Heart left ventricle (tissue), 16 donors: ENCODE data around the gene AIF1. TPM values are rescaled to one million over a fixed set of nuclear protein-coding genes. Genes with fewer than 3 reads are reported as not detected.

ENCODE experiments used
- ATAC-seq, 4 donors: fragments of 200-7000 bp; cut with Tn5 transposase; one replicate each; pipeline ENCODE4 v1.9.1; 2020 to 2022; ENCODE audit warnings: moderate library complexity in 4 of 4, mild to moderate bottlenecking in 3 of 4, moderate number of reproducible peaks in 1 of 4
- DNase-seq, 5 donors: peaks; one replicate each; pipeline ENCODE4 v3.0.0-alpha.2; 2020
- H3K27ac ChIP-seq, 12 donors: fragments of 200-600 bp; sonication (generic) in 4 of 12; one replicate each; pipeline versions ENCODE4 v1.5.0 to v1.8.0; 2016 to 2022; ENCODE audit warnings: mild to moderate bottlenecking in 2 of 12
- H3K27me3 ChIP-seq, 9 donors: fragments of 200-600 bp; sonication (generic) in 2 of 9; one replicate each; pipeline versions ENCODE4 v1.5.1 to v1.8.0; 2016 to 2022; ENCODE audit warnings: mild to moderate bottlenecking in 3 of 9
- H3K36me3 ChIP-seq, 9 donors: fragments of 200-600 bp; sonication (generic) in 2 of 9; one replicate each; pipeline versions ENCODE4 v1.5.0 to v1.8.0; 2018 to 2022; ENCODE audit warnings: mild to moderate bottlenecking in 2 of 9
- H3K4me1 ChIP-seq, 12 donors: fragments of 200-600 bp; sonication (generic) in 4 of 12; one replicate each; pipeline versions ENCODE4 v1.5.0 to v1.8.0; 2016 to 2022; ENCODE audit warnings: mild to moderate bottlenecking in 3 of 12
- H3K4me3 ChIP-seq, 12 donors: fragments of 200-600 bp; sonication (generic) in 4 of 12; one replicate each; pipeline versions ENCODE4 v1.5.0 to v1.8.0; 2017 to 2022; ENCODE audit warnings: mild to moderate bottlenecking in 9 of 12, moderate library complexity in 4 of 12
- H3K9me3 ChIP-seq, 12 donors: fragments of 200-600 bp; sonication (generic) in 4 of 12; one replicate each; pipeline versions ENCODE4 v1.5.0 to v1.8.0; 2016 to 2022; ENCODE audit warnings: mild to moderate bottlenecking in 1 of 12
- CTCF ChIP-seq, 12 donors: fragments of 200-600 bp; sonication (generic) in 4 of 12; IDR thresholded peaks; one replicate each; pipeline versions ENCODE4 v1.5.0 to v1.8.0; 2018 to 2022; ENCODE audit warnings: antibody characterized with exemption in 12 of 12, mild to moderate bottlenecking in 5 of 12
- POLR2A ChIP-seq, 2 donors: fragments of 450-650 bp; IDR thresholded peaks; one replicate each; pipeline ENCODE4 v1.6.1; 2017; ENCODE audit warnings: antibody characterized with exemption in 2 of 2, mild to moderate bottlenecking in 2 of 2, moderate library complexity in 2 of 2
- WGBS, 4 donors: extraction: QIAGEN DNeasy Blood & Tissue Kit in 2 of 4; methylation state at CpG; one replicate each; pipeline versions ENCODE4 v1.1.5 to v1.1.7; 2013 to 2018; 5-methylcytosine and 5-hydroxymethylcytosine counted together
- intact Hi-C, 10 donors: fragments of 100-400 bp; cut with DNase I; formaldehyde crosslinking; loops; one replicate each; pipeline versions ENCODE4 v1.11.1 to v1.14.2; 2022
- polyA plus RNA-seq, 2 donors: library from polyadenylated mRNA; stranded (reverse); fragments of 200-250 nt; gene quantifications; one replicate each; pipeline ENCODE4 v1.2.3, GENCODE V29; 2013
- total RNA-seq, 9 donors: library from RNA; depleted of rRNA in 2 of 9; stranded (reverse); fragments of >200 nt in 2 of 9; fragmentation: NEBNext Ultra II Directional in 3 of 9; extraction: Animal tissue kit (Norgen Biotek cat#: 25700) in 3 of 9; gene quantifications; one replicate each; pipeline versions ENCODE4 v1.1.0 to v1.2.4, GENCODE V29; 2016 to 2023
- donor health status: ischemic (EF 13 %, LVEDD 7.1; RV severe dilation, severe dysfunction).
- donor health status: healthy with polysubstance abuse.
- donor health status: DM: no; HTN: yes; CAD: no.
- donor health status: DM: no; HTN: no; CAD: no.
- donor health status: ischemic (EF 25% LVEDD 6.9; RV normal size, moderate dysfunction).
- donor health status: ischemic (EF 25% LVEDD 5.7; RV mildly dilated, moderate dysfunction).
- donor health status: healthy.
- donor health status: DM: yes; HTN: yes; CAD: no.
- donor health status: ischemic (EF 35%, LVEDD 5.7; RV mildly dilated, moderate dysfunction).
- donor health status: nonischemic (EF 11% LVEDD 7.7; RV severe dilation, severe dysfunction).
- donor health status: DM: yes; HTN: yes; CAD: no.
- donor health status: PGD.
- donor health status: ischemic (EF 29% LVEDD 5.4; RV normal size, mild dysfunction).
- donor health status: nonischemic (EF 23%, LVEDD 6.1; RV moderate dilation, normal function).

The AIF1 gene
- total and polyA plus RNA-seq, 11 donors = 5.7 to 120 (median 9.5) TPM

DNA sequence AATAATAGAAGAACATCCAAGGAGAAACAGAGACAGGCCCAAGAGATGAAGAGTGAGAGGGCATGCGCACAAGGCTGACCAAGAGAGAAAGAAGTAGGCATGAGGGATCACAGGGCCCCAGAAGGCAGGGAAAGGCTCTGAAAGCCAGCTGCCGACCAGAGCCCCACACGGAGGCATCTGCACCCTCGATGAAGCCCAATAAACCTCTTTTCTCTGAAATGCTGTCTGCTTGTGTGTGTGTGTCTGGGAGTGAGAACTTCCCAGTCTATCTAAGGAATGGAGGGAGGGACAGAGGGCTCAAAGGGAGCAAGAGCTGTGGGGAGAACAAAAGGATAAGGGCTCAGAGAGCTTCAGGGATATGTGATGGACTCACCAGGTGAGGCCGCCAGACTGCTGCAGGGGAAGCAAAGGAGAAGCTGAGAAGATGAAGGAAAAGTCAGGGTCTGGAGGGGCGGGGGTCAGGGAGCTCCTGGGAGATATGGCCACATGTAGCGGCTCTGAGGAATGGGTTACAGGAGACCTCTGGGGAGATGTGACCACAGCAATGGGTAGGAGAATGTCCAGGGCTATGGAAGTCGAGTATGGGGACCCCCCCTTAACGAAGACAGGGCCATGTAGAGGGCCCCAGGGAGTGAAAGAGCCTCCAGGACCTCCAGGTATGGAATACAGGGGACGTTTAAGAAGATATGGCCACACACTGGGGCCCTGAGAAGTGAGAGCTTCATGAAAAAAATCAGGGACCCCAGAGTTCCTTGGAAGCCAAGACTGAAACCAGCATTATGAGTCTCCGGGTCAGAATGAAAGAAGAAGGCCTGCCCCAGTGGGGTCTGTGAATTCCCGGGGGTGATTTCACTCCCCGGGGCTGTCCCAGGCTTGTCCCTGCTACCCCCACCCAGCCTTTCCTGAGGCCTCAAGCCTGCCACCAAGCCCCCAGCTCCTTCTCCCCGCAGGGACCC is 40.6 kb upstream of the AIF1 start:
- Histone ChIP-seq H3K9me3 (no peaks in the 10 kb centered on the region), H3K27me3 (no peaks in the 10 kb centered on the region), H3K27ac (peak overlapping the region in 11 of 12 donors; percentile 45 to 88 (median 73)), H3K36me3 (peaks cover 0 to 10% (median 0%) of the 10 kb centered on the region in 9 donors), H3K4me1 (peaks cover 0 to 42% (median 3%) of the 10 kb centered on the region in 12 donors), H3K4me3 (no peak overlapping the region)
- TF ChIP-seq CTCF (IDR thresholded peaks at IDR 0.05) (no peak), POLR2A (IDR thresholded peaks at IDR 0.05) (no peak)
- no peak for ATAC-seq
- DNase-seq = no peak
- WGBS, 4 donors = 79 to 88% (median 82%) methylated on average over 14 of the region's 14 CpGs
- intact Hi-C loops = no loop called here

- intact Hi-C loops = no loop called here
- 50 to 60% (median 57%) methylated on average over 17 to 19 of the region's 19 CpGs for WGBS, 4 donors
- peaks cover 0 to 10% (median 0%) of the 10 kb centered on the region in 9 donors for H3K36me3 ChIP-seq
- peaks cover 0 to 49% (median 3%) of the 10 kb centered on the region in 12 donors for H3K4me1 ChIP-seq
- H3K27me3 ChIP-seq = no peaks in the 10 kb centered on the region
- TF ChIP-seq CTCF (IDR thresholded peaks at IDR 0.05) (no peak), POLR2A (IDR thresholded peaks at IDR 0.05) (peak in 1 of 2 donors; percentile 75)
- DNase-seq = peak; percentile 60 to 70 (median 66)
- peak; percentile 34 to 83 (median 57) for ATAC-seq
- H3K4me3 ChIP-seq = peak within 1 kb of the TSS; percentile 28 to 74 (median 52)
- no peaks in the 10 kb centered on the region for H3K9me3 ChIP-seq
- peak within 1 kb of the TSS; percentile 44 to 88 (median 72) for H3K27ac ChIP-seq
Measured at GRCh38 chr6:31575335-31575901, 39.6 kb upstream of the AIF1 start, which contains the start of gene TNF. Gene TNF (plus strand): TSS chr6:31575565. CDS start chr6:31575742, 177 bp downstream.

- no peaks in the 10 kb centered on the region for H3K9me3 ChIP-seq
- H3K27me3 ChIP-seq = no peaks in the 10 kb centered on the region
- H3K36me3 ChIP-seq = peaks cover 0 to 10% (median 0%) of the 10 kb centered on the region in 9 donors
- TF ChIP-seq POLR2A (IDR thresholded peaks at IDR 0.05) = no peak
- peak overlapping the region in 11 of 12 donors; percentile 45 to 88 (median 73) for H3K27ac ChIP-seq
- ATAC-seq = no peak
- H3K4me3 ChIP-seq = peak overlapping the region; percentile 28 to 74 (median 52)
- peaks cover 0 to 53% (median 6%) of the 10 kb centered on the region in 12 donors for H3K4me1 ChIP-seq
- WGBS, 4 donors = 60 to 64% (median 61%) methylated on average over 8 of the region's 8 CpGs
- no peak for DNase-seq
- intact Hi-C loops = no loop called here
Measured at GRCh38 chr6:31575952-31576685, 38.9 kb upstream of the AIF1 start.

DNA sequence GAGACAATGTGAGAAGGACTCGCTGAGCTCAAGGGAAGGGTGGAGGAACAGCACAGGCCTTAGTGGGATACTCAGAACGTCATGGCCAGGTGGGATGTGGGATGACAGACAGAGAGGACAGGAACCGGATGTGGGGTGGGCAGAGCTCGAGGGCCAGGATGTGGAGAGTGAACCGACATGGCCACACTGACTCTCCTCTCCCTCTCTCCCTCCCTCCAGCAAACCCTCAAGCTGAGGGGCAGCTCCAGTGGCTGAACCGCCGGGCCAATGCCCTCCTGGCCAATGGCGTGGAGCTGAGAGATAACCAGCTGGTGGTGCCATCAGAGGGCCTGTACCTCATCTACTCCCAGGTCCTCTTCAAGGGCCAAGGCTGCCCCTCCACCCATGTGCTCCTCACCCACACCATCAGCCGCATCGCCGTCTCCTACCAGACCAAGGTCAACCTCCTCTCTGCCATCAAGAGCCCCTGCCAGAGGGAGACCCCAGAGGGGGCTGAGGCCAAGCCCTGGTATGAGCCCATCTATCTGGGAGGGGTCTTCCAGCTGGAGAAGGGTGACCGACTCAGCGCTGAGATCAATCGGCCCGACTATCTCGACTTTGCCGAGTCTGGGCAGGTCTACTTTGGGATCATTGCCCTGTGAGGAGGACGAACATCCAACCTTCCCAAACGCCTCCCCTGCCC is 38.0 kb upstream of the AIF1 start:
- peak overlapping the region in 6 of 12 donors; percentile 47 to 74 (median 57) for H3K4me3 ChIP-seq
- no peak for TF ChIP-seq CTCF (IDR thresholded peaks at IDR 0.05)
- no peak for TF ChIP-seq POLR2A (IDR thresholded peaks at IDR 0.05)
- intact Hi-C loops = no loop called here
- peaks cover 0 to 10% (median 0%) of the 10 kb centered on the region in 9 donors for H3K36me3 ChIP-seq
- peaks cover 0 to 59% (median 13%) of the 10 kb centered on the region in 12 donors for H3K4me1 ChIP-seq
- peak overlapping the region in 1 of 12 donors; percentile 88 for H3K27ac ChIP-seq
- WGBS, 4 donors = 80 to 88% (median 86%) methylated on average over 19 of the region's 19 CpGs
- DNase-seq = no peak
- H3K27me3 ChIP-seq = no peaks in the 10 kb centered on the region
- no peaks in the 10 kb centered on the region for H3K9me3 ChIP-seq
- no peak for ATAC-seq
